HG03460 (cell line): ENCODE results near the gene PPM1F.
"Not testable (repeated sequence)": the region's sequence is repeated elsewhere in the genome, so short reads cannot be mapped to it uniquely, and the experiment has no call there.

ENCODE experiments used
- ATAC-seq: cut with Tn5 transposase; IDR thresholded peaks from one replicate; pipeline ENCODE4 v1.9.1; 2021; ENCODE audit not compliant: unreplicated experiment

The PPM1F gene

GRCh38 chr22:21898354-21898896, 54.2 kb downstream of the PPM1F start:
- no peak for ATAC-seq

GRCh38 chr22:21896951-21897513, 55.6 kb downstream of the PPM1F start:
- no peak for ATAC-seq

GRCh38 chr22:21896275-21896674, 56.4 kb downstream of the PPM1F start:
- not testable (repeated sequence) for ATAC-seq

DNA sequence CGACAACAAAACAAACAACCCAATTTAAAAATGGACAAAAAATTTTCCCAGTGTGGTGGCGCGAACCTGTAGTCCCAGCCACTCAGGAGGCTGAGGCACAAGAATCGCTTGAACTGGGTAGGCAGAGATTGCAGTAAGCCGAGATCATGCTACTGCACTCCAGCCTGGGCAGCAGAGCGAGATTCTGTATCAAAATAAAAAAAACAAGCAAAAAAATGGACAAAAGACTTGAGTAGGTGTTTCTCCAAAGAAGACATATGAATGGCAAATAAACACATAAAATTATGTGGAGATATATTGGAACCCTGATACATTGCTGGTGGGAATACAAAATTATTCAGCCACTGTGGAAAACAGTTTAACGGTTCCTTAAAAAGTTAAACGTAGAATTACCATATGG, 57.8 kb downstream of the PPM1F start:
- ATAC-seq = no peak

- no peak for ATAC-seq
Measured at GRCh38 chr22:21889251-21889990, 63.2 kb downstream of the PPM1F start.

- ATAC-seq = no peak
Measured at GRCh38 chr22:21887841-21888240, 64.8 kb downstream of the PPM1F start.

DNA sequence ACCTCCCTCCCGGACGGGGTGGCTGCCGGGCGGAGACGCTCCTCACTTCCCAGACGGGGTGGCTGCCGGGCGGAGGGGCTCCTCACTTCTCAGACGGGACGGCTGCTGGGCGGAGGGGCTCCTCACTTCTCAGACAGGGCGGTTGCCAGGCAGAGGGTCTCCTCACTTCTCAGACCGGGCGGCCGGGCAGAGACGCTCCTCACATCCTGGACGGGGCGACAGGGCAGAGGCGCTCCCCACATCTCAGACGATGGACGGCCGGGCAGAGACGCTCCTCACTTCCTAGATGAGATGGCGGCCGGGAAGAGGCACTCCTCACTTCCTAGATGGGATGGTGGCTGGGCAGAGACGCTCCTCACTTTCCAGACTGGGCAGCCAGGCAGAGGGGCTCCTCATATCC, 68.7 kb downstream of the PPM1F start:
- not testable (repeated sequence) for ATAC-seq

DNA sequence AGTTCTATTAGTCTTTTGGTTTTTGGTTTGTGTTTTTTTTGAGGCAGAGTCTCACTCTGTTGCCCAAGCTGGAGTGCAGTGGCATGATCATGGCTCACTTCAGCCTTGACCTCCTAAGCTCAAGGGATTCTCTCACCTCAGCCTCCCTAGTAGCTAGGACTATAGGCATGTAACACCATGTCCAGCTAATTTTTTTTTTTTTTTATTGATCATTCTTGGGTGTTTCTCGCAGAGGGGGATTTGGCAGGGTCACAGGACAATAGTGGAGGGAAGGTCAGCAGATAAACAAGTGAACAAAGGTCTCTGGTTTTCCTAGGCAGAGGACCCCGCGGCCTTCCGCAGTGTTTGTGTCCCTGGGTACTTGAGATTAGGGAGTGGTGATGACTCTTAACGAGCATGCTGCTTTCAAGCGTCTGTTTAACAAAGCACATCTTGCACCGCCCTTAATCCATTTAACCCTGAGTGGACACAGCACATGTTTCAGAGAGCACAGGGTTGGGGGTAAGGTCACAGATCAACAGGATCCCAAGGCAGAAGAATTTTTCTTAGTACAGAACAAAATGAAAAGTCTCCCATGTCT, 69.8 kb downstream of the PPM1F start:
- not testable (repeated sequence) for ATAC-seq

DNA sequence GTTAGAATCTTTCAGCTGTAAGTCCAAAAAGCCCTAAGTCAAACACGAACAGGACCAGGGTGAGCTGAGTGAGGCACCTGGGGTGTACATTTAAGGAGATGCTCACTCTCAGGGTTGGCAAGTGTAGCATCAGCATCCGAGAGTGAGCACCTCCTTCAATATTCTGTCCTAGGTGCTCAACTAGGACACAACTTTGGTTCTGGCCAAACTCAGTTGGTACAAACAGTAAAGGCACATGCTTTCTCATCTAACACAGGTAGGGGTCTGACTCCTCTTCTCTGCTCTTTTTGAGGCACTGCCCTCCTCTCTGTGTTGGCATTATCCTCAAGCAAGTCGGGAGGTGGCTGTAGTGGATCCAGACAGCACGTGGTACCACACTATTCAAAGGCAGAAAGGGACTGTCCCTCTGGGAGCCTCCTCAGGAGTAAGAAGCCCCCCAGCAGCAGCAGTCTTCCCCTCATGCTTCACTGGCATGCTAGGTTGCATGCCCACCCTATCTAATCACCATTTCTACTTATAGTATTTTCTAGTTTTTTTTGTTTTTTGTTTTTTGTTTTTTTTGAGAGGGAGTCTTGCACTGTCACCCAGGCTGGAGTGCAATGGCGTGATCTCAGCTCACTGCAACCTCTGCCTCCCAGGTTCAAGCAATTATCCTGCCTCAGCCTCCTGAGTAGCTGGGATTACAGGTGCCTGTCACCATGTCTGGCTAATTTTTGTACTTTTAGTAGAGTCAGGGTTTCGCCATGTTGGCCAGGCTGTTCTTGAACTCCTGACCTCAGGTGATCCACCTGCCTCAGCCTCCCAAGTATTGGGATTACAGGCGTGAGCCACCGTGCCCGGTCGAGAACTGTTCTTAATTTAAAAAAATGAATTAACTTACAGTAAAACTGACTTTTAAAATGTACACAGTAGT, 70.6 kb downstream of the PPM1F start:
- no peak for ATAC-seq

DNA sequence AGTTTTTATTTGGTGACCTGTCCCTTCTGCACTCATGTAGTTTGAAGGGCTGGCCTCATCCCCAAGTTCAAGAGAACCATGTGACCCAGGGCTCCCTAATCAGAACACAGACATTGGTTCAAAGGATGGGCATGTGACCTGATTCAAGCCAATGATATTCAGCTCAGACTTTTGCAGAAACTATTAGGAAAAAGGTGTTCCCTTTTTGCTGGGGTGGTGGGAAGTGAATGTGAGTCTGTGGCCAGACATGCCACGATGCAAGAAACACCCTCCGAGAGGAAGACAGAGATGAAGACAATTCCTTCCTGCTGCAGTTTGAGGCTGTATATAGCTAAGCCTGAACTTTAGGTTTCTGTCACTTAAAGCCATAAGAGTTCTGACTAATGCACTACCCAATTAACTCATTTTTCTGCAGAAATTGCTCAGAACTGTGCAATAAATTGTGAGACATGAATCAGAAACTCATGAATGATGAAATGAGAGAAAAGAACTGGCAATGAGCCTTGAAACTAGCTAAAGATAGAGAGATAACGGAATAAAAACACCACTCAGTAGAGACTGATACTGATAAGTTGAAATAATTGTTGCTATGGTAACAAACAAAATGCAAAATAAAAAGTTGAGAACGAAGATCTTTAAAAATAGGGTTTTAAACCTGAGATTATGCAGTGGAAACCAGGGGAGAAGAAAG, 76.0 kb downstream of the PPM1F start:
- no peak for ATAC-seq

- not testable (repeated sequence) for ATAC-seq
Measured at GRCh38 chr22:21874953-21875352, 77.7 kb downstream of the PPM1F start.

DNA sequence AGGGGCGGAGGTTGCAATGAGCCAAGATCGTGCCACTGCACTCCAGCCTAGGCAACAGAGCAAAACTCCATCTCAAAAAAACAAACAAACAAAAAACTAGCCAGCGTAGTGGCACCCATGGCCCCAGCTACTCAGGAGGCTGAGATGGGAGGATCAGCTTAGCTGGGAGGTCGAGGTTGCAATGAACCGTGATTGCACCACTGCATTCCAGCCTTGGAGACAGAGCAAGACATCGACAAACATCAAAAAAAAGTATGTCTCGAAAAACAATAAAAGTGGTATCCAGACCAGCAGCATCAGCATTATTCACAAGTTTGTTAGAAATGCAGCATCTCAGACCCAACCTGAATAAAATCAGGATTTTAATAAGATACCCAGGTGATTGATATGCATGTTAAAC, 79.0 kb downstream of the PPM1F start:
- ATAC-seq = no peak

DNA sequence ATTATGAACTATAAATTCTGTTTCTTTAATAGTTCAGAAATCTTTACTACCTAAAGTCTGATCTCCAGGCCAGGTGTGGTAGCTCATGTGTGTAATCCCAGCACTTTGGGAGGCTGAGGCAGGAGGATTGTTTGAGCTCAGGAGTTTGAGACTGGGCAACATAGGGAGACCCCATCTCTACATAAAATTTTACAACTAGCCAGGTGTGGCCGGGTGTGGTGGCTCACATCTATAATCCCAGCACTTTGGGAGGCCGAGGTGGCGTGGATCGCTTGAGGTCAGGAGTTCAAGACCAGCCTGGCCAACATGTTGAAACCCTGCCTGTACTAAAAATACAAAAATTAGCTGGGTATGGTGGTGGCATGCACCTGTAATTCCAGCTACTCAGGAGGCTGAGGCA, 79.9 kb downstream of the PPM1F start:
- ATAC-seq = not testable (repeated sequence)
